Activated naive CD4-positive, alpha-beta T cell treated with Interleukin-2 at 50 U/mL for 16 hours (primary cell): ENCODE measurements around the gene PITX2.
"Not testable (repeated sequence)": the region's sequence is repeated elsewhere in the genome, so short reads cannot be mapped to it uniquely, and the experiment has no call there.

Source experiments
- DNase-seq: peaks from one replicate; pipeline ENCODE4 v3.0.0-alpha.2; 2020

PITX2 gene

DNA sequence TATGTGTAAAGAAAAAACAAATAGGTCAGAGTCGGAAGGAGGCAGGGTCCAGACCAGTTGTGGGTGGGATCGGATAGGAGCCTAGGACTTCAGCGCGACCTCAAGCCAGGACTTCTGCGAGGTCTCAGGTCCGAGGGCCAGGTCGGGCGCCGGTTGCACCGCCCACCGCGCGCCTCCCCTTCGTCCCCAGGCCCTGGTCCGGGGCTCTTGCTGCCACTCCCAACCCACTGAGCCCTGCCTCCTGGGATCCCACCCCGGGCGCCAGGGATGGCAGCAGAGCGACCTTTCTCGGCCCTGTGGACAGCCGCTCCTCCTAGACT is 12.3 kb downstream of the PITX2 start:
- no peak for DNase-seq

GRCh38 chr4:110609044-110609750 is 13.7 kb downstream of the PITX2 start:
- DNase-seq = no peak

- no peak for DNase-seq
Measured at GRCh38 chr4:110605077-110605476, 17.8 kb downstream of the PITX2 start.

DNA sequence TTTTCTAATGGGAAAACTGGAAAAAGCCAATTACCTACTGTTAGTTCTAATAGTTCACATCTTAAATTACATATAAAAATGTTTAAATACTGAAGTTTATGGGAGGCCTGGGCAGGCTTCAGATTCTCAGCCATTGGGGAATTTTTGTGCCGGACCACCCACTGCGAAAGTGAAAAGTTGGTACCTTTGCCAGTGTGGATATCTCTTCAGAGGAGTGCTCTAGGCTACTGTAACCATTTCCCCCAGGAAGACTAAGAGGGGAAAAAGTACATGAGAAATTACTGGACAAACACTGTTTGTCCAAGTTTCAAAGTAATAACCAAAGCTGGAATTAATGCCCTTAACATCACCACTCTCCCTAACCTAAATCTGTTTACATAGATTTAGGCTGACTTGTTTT is 20.8 kb downstream of the PITX2 start:
- no peak for DNase-seq

DNA sequence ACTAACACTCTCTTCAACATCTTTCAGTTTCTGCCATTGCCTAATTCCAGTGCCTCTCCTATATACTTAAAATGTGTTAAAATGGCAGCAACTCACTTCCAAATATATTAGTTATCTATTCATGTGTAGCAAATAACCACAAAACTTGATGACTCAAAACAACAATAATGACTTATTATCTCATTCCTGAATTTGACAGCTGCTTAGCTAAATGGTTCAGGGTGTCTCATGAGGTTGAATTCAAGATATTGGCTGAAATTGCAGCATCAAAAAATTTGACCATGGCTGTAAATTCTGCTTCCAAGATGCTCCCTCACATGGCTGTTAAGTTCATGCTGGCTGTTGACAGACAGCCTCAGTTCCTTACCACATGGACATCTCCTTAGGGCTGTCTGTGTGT is 25.3 kb downstream of the PITX2 start:
- no peak for DNase-seq

GRCh38 chr4:110596431-110596830 is 26.4 kb downstream of the PITX2 start:
- no peak for DNase-seq

DNA sequence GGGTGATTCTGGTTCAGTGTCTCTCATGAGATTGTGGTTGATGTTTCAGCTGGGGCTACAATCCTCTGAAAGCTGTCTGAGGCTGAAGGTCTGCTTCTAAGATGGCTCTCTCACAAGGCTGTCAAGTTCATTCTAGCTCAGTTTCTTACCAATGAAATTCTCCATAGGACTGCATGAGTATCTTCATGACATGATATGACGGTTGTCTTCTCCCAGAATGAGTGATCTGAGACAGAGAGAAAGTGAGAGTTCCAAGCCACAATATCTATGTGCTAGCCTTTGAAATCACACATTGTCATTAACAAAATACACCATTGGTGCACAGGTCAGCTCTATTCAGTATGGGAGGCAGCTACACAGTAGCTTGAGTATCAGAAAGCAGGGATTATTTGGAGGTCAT is 27.3 kb downstream of the PITX2 start:
- DNase-seq = no peak

DNA sequence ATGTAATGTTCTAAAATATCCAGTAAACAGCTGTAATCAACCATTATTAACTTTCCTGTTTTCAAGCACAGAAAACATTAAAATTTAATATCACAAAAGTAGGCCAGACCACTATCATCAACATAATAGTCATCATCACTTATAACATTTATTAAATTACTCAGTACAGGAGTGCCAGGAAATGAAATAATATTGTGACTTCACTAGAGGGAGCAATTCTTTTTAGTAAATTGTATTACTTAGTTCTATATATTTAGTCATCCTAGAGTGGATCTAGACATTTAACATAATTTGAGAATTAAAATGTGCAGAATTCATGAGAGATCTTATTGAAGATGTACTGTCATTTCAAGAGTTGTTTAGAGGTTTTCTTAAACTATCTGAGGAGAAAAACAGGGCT is 33.6 kb downstream of the PITX2 start:
- DNase-seq = no peak

DNA sequence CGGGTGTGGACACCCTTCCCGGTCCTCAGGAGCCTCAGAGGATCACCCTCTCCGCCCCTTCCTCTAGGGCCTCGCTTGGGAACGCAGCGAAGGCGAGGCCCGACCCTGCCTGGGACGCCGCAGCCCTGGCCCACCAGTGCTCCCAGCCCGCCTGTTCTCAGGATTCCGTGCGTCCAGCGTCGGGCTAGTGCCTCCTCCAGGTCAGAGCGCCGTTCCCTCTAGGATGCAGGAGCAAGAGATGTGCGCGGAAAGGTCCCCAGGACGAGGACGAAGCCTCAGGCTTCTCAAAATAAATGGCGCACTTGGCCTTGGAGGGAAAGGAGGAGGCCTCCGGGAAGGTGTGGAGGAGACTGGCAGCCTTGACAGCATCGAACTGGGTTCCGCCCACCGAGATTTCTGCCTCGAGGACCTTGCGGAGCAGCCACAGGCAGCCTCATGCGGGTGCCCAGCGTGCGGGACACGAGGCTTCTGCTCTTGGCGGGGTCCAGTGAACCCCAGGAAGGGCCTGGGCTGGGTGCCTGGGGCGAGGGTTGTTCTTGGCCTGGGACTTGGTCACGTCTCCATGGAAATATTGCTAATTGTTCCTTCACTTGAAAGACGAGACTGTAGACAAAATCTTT is 35.1 kb downstream of the PITX2 start:
- DNase-seq = no peak

DNA sequence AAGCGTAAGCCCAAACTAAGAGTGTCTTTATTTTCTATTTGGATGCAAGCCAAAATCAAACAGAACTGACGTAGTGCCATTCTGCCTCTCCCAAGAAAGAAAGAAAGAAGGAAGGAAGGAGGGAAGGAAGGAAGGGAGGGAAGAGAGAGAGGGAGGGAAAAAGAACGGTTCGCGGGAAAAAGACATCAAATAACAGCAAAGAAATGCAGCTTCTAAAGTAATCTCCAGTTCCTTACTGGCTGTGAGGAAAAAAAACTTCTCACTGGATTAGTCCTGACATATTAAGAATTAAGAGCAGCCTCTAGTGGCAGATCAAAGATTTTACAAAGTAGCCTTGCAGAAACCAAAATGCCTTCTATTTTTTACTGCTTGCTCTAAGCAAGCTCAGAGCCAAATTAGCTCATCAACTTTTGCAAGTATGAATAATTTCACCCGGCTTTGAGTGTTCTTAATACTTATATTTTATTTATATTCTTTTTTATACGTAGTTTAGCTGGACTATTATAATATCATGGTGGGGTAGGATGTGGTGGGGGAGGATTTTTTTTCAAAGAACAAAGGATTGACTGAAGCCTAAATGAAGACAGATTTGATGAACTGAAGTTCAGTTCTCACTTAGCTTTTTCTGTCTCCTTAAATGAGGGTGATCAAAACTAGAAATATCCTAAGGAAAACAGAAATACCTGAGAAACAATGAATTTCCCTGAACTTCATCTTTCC is 36.6 kb downstream of the PITX2 start:
- no peak for DNase-seq

- not testable (repeated sequence) for DNase-seq
Measured at GRCh38 chr4:110576696-110577095, 46.2 kb downstream of the PITX2 start.
